HTR-8/SVneo (cell line): ENCODE measurements around the gene TTLL3.
A peak's percentile ranks its signal among the peaks of the same experiment; 100 is the strongest.
"Not testable (repeated sequence)": the region's sequence is repeated elsewhere in the genome, so short reads cannot be mapped to it uniquely, and the experiment has no call there.

Source experiments
- DNase-seq: peaks from one replicate; pipeline ENCODE4 v3.0.0; 2011; ENCODE audit warnings: low spot score, mixed read lengths; ENCODE audit not compliant: insufficient read length
- FAIRE-seq: peaks from 2 replicates; lab custom pipeline; 2011; peaks lifted over from hg19 to GRCh38; lab: Jason Lieb, UNC

Gene TTLL3

GRCh38 chr3:9863058-9863772 lies 53.2 kb downstream of the TTLL3 start:
- FAIRE-seq (no peak), DNase-seq (no peak)

DNA sequence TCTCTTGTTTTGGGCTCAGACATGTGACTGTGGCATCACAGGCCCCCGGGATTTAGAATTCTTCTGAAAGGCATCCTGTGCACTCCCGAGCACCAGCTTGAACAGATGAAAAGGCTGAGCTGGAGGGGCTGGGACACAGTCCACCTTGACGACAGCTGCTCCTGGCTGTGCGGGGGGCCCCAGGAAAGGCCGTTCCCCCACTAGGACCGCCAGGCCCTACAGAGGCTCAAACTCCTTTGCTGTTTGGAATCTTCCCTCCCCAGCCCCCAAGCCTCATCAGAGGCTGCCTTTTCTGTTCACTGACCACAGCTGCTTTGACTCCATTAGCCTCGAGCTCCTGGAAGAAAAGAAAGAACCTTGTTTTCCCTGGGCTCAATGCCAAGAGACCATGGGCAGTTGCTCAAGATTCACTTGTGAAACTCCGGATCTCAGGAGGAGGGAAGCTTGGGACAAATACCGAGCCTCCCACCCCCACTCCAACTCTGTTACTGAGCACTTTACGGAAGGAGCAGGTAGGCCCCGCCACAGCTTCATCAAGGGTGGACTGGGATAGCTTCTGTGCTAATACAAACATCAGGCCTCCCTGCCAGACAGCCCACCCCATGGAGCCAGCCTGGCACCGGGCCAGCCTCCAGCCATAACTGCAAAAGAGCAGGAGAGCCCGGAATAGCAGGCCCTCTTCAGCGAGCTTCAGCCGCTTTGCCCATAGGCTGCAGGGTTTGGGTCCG lies 54.3 kb downstream of the TTLL3 start:
- FAIRE-seq = no peak
- no peak for DNase-seq

GRCh38 chr3:9865125-9865637 lies 55.1 kb downstream of the TTLL3 start:
- not testable (repeated sequence) for DNase-seq, FAIRE-seq

GRCh38 chr3:9866639-9867038 lies 56.6 kb downstream of the TTLL3 start:
- FAIRE-seq (no peak), DNase-seq (no peak)

DNA sequence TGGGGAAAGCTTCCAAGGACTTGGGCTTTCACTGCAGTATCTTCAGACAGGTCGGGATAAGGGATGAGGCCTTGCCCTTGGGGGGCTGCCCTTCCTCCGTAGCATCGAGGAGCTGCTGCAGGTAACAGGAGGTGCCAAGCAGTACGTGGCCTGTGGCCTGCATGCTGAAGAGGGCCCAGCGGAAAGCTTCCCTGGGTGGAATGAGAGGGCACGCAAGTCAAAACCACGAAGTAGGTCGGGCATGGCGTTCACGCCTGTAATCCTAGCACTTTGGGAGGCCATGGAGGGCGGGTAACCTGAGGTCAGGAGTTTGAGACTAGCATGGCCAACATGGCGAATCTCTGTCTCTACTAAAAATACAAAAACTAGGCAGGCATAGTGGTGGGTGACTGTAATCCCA lies 57.0 kb downstream of the TTLL3 start:
- DNase-seq = no peak
- no peak for FAIRE-seq

DNA sequence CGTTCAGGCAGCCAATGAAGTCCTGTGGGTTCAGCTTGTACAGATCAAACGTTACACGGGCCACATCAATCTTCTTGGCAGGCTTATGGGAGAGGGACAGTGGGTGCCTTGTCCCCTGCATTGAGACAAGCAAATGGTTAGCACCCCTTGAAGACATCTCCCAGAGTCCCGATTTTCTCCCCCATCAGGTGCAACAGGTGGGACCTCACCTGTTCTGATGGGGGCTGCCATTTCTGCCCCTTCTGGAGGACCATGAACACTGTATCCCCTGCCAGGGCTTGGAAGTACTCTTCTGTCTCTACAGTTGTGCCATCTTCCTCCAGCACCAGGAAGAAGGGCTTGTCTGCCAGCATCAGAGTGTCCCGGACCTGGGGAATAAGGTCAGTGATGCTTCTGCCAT lies 59.9 kb downstream of the TTLL3 start:
- FAIRE-seq (no peak), DNase-seq (no peak)

GRCh38 chr3:9870978-9871377 lies 60.9 kb downstream of the TTLL3 start:
- DNase-seq (no peak), FAIRE-seq (no peak)

- not testable (repeated sequence) for FAIRE-seq, DNase-seq
Observed at GRCh38 chr3:9872067-9872466, 62.0 kb downstream of the TTLL3 start.

DNA sequence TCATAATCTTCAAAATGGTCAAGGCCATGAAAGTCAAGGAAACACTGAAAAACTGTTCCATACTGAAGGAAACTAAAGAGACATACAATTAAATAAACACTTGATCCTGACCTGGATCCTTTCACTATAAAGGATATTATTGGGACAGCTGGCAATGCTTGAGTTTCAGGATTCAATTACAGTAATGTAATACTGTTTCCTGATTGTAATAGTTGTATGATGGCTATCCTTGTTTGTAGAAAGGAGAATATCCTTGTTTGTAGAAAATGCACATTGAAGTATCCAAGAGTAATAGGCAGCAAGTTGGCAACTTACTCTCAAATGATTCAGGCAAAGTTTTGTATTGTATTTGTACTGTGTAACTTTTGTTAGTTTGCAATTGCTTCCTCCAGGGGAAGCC lies 65.4 kb downstream of the TTLL3 start:
- DNase-seq = no peak
- FAIRE-seq = no peak

- not testable (repeated sequence) for FAIRE-seq, DNase-seq
Observed at GRCh38 chr3:9876255-9876654, 66.2 kb downstream of the TTLL3 start.

- FAIRE-seq (no peak), DNase-seq (no peak)
Observed at GRCh38 chr3:9876991-9877390, 66.9 kb downstream of the TTLL3 start.

- DNase-seq (no peak), FAIRE-seq (no peak)
Observed at GRCh38 chr3:9878700-9879099, 68.6 kb downstream of the TTLL3 start.

DNA sequence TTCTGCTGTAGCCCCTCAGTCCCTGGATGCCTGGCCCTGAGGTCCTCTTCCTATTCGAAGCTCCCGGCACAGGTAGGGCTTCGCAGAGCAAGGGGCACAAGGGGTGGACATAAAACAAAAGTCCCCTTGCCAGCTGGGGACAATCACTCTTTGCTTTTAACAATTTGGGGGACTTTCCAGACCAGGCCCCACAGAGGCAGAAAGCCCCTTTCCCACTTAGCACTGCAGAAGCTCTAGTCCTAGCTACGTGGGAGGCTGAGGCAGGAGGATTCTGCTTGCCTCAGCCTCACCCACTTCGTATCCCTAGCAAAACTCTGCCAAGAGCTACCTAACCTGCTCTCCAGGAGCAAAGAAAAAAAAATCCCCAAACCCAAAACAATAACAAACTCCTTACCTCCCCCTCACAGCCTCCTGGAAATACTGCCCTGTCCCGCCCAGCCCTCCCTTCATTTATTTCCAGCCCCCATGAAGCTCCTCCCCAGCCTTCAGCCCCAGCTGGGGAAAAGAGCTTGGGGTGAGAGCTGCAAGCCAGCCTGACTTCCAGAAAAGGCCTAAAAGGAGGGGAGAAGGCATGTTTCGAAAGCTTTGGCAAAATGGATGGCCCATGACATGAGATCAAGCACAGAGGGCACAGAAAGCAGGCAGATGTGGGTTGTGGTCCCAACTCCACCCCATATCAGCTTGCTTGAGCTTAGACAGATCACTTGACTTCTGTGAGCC lies 69.9 kb downstream of the TTLL3 start, which contains the start of gene CIDEC:
Gene CIDEC, minus strand, starts transcription at position 424 of the 720 bp plus-strand sequence. CDS start 1,767 bp downstream, outside the sequence.
- FAIRE-seq (no peak), DNase-seq (no peak)

GRCh38 chr3:9881441-9881840 lies 71.4 kb downstream of the TTLL3 start:
- no peak for DNase-seq

DNA sequence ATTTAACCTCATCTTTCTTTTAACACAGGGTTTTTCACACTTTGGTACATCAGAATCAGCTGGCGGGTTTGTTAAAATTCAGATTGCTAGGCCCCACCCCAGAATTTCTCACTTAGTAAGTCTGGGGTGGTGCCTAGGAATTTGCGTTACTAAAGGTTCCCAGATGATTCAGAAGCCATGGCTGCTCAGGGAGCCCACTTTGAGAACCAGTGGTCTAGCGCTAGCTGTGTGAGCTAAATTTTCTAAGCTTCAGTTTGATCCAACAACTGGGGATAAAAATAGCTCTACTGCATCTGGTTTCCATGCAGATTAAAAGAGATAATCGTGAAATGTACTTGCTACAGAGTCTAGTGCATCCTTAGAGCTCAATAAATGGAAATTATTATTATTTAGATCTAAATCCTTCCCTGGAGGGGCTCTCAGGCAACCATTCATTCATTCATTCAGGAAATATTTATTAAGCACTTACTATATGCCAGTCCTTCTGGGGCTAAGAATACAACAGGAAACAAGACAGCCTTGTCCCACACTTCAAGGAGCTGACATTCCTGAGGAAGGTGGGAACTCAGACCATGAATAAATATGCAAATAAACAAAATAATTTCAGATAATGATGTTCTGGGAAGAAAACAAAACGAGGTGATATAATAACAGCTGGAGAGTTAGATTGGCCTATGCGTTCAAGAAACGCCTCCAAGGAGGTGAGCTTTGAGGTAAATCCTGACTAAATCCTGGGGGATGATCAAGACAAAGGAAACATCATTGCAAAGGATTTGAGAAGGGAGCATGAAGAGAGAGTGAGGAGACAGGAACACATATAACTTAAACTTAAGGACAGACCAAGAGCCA lies 73.9 kb downstream of the TTLL3 start:
- DNase-seq = no peak
- no peak for FAIRE-seq

More at GRCh38 chr3:9881441-9881840, 71.4 kb downstream of the TTLL3 start:
- no peak for FAIRE-seq

- peak; percentile 84 for DNase-seq
Observed at GRCh38 chr3:9884555-9885165, 74.6 kb downstream of the TTLL3 start.

More at GRCh38 chr3:9884555-9885165, 74.6 kb downstream of the TTLL3 start:
- FAIRE-seq = no peak
